ENCODE measurements around the gene CTNNA2. TPM values are rescaled to one million over a fixed set of nuclear protein-coding genes. Genes with fewer than 3 reads are reported as not detected.

The CTNNA2 gene
- polyA plus RNA-seq, 4 donors, result 3.1 to 5.2 (median 3.7) TPM

DNA sequence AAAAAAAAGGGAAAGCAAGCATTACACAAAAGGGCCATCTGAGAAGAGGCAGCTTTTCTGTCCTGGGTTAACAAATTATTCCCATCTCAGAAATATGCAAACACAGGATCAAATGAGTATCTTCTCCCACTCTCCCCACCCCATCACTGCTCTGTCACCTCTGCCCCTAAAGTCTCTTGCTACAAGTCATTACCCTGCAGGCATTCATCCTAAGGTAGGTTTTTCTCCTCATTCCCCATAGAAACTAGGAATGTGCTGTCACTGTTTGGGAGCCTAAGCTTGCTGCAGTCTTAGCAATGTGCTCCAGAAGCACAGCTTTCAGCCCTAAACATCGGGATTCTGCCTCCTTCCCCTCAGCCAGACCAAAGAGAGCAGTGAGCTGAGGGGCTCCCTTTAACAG lies 788.1 kb downstream of the CTNNA2 start:
- no peak for DNase-seq (ENCODE audit: low read depth in 4 of 4, low spot score in 2 of 4)

DNA sequence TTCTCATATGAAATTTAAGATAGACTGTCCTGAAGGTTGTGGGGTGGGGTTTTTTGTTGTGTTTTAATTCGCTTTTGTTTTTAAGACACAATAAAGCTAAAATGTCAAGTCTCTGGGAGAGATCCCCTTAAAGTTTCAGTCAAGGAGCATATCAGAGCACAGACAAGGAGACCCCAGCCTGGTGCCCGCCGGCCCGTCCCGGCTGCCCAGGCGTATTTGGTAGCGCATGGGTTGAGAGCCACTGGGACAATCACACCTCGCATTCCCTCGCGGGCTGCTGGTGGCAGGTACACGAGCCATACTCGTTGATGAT lies 789.1 kb downstream of the CTNNA2 start:
- no peak for DNase-seq (ENCODE audit: low read depth in 4 of 4, low spot score in 2 of 4)

DNA sequence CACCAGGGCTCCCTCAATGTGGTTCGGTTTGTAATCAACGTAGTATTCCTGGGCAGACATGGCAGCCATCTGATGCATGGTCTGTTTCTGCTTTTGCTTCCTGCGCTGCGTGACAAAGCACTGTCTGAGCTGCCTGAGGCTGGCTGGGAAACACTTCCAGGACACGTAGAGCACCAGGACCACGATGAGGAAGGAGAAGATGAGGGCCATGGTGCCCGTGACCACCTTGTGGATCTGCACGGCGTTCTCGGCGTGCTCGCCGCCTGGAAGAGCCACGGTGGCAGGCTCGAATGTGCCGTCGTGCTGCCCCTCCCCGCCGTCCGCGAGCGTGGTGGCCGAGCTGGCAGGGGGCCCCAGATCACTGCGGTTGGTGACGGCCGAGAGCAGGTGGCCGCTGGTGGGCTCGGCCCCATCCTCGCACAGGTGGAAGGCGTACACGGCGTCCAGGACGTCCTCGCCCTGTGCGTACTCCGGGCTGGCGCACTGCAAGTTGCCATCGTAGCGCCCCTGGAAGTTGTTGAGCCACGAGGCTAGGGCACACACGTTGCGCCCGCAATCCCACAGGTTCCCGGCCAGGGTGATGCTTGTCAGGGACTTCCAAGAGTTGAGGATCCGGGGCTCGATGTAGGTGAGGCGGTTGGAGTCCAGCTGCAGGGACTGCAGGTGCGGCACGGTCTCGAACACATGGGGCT lies 789.6 kb downstream of the CTNNA2 start:
- no peak for DNase-seq (ENCODE audit: low read depth in 4 of 4, low spot score in 2 of 4)

- DNase-seq (ENCODE audit: low read depth in 4 of 4, low spot score in 2 of 4), result no peak
Measured at GRCh38 chr2:80303006-80303908, 790.4 kb downstream of the CTNNA2 start.

DNA sequence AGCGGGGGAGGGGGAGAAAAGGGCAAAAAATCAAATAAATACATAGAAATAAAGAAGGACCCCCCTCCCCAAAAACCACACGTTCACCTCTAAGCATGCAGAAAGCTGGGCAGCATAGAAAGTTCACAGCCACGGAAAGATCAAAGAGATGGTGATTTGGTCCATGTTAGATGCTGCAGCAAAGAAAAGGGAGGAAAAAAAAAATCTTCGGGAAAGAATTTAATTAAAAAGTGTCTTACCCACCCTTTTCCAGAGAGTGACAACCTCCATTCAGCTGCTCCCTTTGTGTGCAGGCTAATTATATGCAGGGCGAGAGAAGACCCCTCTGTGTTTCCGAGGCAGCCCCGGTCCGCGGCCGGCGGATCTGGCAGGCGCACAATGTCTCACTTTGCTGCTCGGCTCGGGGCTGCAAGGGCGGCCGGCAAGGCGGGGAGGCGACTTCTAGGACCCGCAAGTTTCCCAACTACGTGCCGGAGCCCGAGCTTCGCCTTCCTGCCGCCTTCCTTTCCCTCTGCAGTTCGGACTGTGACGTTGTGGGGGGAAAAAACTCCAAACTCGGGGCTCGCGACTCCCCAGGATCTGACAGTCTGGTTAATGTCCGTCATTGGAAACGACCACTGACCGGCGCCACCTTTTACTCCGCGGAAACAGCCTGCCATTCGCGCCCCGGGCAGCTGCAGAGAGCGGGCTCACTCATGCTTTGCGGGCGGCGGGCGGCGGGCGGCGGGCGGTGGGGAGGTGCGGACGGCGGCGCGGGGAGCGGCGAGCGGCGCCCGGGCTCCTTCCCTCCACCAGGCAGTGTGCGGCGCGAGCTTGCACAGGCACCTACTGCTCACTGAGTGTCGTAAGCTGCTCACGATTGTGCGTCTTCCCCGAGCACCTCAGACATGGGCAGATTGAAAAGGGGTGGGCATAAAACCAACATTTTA lies 791.3 kb downstream of the CTNNA2 start, which contains the start of gene LRRTM1:
TSS of gene LRRTM1 (minus strand) at position 844 of the 929 bp plus-strand sequence. CDS start 933 bp downstream, outside the sequence.
- DNase-seq (ENCODE audit: low read depth in 4 of 4, low spot score in 2 of 4), result no peak

DNA sequence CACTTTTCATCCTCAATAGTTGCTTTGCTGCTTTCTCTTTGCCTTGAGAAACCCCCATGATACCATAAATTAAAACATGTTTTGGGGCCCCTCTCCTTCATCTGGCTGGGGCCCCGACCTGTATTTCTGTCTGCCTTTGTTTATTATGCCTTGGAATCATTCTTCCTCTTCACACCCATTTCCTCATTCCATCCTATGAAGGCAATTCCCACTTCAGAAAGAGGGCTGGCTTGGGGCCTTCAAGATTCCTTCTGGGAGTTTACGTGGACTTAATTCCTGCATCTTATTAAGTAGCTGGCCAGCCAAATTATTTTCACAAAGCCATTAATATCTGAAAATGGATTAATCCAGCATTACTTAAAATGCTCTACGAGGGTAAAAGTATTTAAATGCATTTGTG lies 798.5 kb downstream of the CTNNA2 start:
- DNase-seq (ENCODE audit: low read depth in 4 of 4, low spot score in 2 of 4), result no peak

- no peak for DNase-seq (ENCODE audit: low read depth in 4 of 4, low spot score in 2 of 4)
Measured at GRCh38 chr2:80312282-80312839, 799.5 kb downstream of the CTNNA2 start.

GRCh38 chr2:80322311-80322920 lies 809.6 kb downstream of the CTNNA2 start:
- no peak for DNase-seq (ENCODE audit: low read depth in 4 of 4, low spot score in 2 of 4)

DNA sequence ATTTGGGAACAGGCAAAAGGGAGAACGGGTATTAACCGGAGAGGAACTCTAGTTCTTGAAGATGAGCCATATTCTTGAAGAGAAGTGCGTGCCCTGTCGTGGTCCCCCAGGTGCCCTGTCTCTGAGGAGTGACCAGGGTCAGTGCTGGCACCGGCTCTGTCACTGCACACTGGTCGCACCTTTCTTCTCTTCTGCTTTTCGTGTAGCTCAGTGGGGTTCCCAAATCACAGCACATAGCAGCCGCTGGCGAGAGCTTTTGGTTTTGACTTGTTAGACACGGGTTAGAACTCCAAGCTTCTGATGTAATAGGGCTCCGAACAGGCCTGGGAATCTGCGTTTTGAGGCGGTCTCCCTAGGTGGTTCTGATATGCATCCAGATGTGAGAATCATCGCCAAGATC lies 810.1 kb downstream of the CTNNA2 start:
- no peak for DNase-seq (ENCODE audit: low read depth in 4 of 4, low spot score in 2 of 4)

DNA sequence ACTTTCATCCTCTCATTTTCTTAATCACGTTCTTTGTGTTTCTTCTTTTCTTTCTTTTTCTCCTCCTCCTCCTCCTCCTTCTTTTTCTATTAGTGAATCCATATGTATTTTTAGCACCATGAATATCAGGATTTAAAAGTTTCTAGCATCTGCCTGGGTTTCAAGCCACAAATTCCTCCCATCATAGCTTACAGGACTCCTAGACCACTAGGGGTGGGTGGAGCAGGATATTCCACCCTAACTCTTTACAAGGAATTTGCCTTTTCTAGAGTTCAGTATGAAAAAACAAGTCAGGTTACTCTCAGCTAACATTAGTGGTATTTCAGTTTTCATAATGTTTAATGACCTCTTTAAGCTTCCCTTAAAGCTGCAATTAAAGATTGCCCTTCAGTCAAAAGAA lies 810.8 kb downstream of the CTNNA2 start:
- no peak for DNase-seq (ENCODE audit: low read depth in 4 of 4, low spot score in 2 of 4)

- DNase-seq (ENCODE audit: low read depth in 4 of 4, low spot score in 2 of 4), result no peak
Measured at GRCh38 chr2:80324525-80324924, 811.7 kb downstream of the CTNNA2 start.

GRCh38 chr2:80326214-80326613 lies 813.4 kb downstream of the CTNNA2 start:
- DNase-seq (ENCODE audit: low read depth in 4 of 4, low spot score in 2 of 4), result no peak

DNA sequence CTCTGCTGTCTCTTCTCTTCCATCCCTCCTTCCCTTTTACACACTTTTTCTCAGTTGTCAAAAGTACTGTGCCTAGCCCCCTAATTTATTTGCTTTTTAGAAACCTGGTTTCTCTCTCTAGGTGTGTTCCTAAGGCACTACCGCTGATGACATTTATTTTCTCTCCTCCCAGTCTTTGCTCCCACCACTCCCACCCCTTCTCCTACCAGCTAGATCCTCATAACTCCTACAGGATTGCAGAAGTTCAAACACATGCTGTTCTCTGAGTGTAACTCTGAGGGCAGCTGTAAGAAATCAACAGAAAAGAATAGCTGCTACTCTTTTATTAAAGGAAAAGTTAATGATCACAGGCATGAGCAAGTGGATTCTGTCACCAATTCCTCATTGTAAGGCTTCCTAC lies 814.0 kb downstream of the CTNNA2 start:
- DNase-seq (ENCODE audit: low read depth in 4 of 4, low spot score in 2 of 4), result no peak

GRCh38 chr2:80328159-80328571 lies 815.3 kb downstream of the CTNNA2 start:
- DNase-seq (ENCODE audit: low read depth in 4 of 4, low spot score in 2 of 4), result no peak

GRCh38 chr2:80329491-80329890 lies 816.6 kb downstream of the CTNNA2 start:
- DNase-seq (ENCODE audit: low read depth in 4 of 4, low spot score in 2 of 4), result no peak

- no peak for DNase-seq (ENCODE audit: low read depth in 4 of 4, low spot score in 2 of 4)
Measured at GRCh38 chr2:80330527-80331450, 817.9 kb downstream of the CTNNA2 start.

GRCh38 chr2:80333886-80334285 lies 821.0 kb downstream of the CTNNA2 start:
- no peak for DNase-seq (ENCODE audit: low read depth in 4 of 4, low spot score in 2 of 4)

- DNase-seq (ENCODE audit: low read depth in 4 of 4, low spot score in 2 of 4), result no peak
Measured at GRCh38 chr2:80335411-80335810, 822.6 kb downstream of the CTNNA2 start.

DNA sequence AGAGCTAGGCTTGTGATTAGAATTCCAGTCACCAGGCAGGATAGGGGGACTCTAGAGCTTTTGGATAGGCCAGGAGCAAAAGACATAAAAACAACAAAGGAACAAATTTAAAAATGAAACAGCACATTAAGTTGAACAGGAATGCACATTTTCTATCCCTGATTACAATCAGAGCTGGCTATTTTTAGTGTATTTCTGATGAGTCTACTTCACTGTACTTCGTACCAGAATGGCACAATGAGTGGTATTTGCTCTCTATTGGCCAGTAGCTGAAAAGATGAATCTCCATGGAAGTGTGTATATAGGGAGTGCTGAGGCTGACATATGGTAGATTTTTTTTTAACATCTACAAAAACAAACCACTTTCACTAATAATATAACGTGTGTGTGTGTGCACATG lies 825.9 kb downstream of the CTNNA2 start:
- DNase-seq (ENCODE audit: low read depth in 4 of 4, low spot score in 2 of 4), result no peak
